ENCODE results near the gene AKAP1.
"Not testable (repeated sequence)": the region's sequence is repeated elsewhere in the genome, so short reads cannot be mapped to it uniquely, and the experiment has no call there.

AKAP1 gene

DNA sequence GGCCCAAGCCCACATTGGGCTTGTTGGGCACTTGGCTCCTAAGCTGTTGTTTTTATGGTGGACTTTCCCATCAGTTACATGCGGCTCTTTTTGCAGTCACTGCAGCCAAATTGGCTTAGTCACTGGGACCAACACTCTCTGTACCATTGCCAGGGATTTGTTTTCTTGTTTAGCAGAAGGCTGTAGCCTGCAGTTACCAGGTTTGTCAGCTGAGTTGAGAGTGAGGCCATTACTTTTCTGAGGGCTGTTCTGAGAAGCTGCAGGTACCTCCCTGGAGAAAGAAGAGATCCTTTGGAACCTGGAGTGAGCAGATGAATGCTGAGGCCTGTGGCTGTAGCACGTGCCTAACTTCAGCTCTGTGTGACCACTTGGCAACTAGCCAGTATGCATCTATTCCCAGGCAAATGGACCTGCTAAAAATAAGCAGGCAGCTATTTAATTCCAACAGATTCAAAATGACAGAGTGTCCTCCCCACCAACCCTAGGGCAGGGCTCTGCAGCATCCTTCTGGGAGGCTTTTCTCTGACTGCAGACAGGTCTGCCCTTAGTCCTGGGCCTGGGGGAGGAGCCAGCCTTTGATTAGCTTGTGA, 12.9 kb downstream of the AKAP1 start:
- H3K4me3 ChIP-seq (ENCODE audit: low read length) = no peak overlapping the region
- no peak for DNase-seq (ENCODE audit: low read depth, low spot score)

DNA sequence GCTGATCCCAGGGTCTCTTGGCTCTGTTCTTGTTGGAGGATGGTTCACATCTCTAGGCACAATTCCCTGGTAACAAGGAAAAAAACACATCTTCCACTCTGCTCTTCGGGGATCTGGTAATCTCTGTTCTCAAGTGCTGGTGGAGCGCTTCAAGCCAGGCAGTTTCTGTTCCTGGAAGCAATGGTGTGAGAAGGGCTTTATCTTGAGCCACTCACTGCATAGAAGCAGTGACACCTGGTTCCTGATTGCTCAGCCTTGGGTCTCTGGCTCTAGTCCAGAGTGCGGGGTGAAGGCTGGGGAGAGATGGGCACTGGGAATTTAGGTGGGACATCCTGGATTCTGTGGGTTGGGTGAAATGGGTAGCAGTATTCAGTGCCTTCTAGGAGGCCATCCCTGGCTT, 14.1 kb downstream of the AKAP1 start:
- no peak for DNase-seq (ENCODE audit: low read depth, low spot score)

DNA sequence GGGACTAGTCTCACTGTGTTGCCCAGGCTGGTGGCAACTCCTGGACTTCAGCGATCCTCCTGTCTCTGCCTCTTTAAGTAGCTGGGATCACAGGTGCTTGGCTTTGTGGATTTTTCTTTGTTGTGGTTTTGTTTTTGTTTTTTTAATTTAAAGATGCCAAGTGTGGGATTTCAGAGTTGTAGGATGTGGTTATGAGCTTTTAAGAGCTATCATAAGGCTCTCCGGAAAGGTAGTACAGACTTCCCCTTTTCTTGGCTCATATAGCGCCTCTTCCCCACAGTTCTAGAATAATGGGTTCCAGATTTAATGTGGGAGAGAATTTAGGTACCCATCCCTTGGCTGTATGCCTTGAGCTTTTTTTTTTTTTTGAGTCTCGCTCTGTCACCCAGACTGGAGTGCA, 17.1 kb downstream of the AKAP1 start:
- peak; percentile 74 for DNase-seq (ENCODE audit: low read depth, low spot score)
- H3K4me3 ChIP-seq (ENCODE audit: low read length) = no peak overlapping the region

More for the DNA sequence above, 14.1 kb downstream of the AKAP1 start:
- H3K4me3 ChIP-seq (ENCODE audit: low read length) = no peak overlapping the region

DNA sequence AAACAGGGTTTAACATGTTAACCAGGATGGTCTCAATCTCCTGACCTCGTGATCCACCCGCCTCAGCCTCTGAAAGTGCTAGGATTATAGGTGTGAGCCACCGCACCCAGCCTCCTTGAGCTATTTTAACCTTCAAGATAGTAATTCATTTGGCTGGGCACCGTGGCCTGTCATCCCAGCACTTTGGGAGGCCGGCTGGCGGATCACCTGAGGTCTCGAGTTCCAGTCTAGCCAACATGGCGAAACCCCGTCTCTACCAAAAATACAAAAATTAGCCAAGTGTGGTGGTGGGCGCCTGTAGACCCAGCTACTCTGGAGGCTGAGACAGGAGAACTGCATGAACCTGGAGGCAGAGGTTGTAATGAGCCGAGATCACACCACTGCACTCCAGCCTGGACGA, 17.6 kb downstream of the AKAP1 start:
- H3K4me3 ChIP-seq (ENCODE audit: low read length); DNase-seq (ENCODE audit: low read depth, low spot score): not testable (repeated sequence)

DNA sequence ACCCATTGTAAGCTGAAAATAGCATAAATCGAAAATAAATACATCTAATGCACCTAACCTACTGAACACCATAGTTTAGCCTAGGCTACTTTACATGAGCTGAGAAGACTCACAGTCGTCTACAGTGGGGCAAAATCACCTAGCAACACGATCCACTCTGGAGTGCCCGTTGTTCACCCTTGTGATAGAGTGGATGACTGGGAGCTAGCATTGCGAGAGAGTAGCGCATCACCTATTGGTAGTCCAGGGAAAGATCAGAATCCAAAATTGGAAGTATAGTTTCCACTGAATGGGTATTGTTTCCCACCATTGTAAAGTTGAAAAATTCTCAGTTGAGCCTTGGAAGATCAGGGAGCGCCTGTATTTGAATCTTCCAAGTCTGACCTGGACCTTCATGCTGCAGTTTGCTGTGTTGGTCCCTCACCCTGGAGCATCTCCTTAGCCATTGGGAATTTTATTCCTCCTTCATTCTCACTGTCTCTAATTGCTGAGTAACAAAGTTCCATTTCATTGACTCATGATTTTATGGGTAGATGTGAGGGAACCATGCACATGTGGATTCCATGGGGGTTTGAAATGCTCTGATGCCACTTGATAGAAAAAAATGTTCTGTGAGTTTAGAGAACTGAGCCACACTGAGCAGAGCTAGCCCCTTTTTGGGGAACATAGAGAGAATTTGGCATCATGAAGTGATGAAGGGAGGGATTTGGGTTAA, 19.6 kb downstream of the AKAP1 start:
- DNase-seq (ENCODE audit: low read depth, low spot score) = no peak
- H3K4me3 ChIP-seq (ENCODE audit: low read length) = no peak overlapping the region

DNA sequence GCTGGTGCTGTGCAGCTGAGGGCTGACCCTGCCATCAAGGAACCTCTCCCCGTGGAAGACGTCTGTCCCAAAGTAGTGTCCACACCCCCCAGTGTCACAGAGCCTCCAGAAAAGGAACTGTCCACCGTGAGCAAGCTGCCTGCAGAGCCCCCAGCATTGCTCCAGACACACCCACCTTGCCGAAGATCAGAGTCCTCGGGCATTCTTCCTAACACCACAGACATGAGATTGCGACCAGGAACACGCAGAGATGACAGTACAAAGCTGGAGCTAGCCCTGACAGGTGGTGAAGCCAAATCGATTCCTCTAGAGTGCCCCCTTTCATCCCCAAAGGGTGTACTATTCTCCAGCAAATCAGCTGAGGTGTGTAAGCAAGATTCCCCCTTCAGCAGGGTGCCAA, 20.5 kb downstream of the AKAP1 start:
- H3K4me3 ChIP-seq (ENCODE audit: low read length) = no peak overlapping the region
- DNase-seq (ENCODE audit: low read depth, low spot score) = no peak

DNA sequence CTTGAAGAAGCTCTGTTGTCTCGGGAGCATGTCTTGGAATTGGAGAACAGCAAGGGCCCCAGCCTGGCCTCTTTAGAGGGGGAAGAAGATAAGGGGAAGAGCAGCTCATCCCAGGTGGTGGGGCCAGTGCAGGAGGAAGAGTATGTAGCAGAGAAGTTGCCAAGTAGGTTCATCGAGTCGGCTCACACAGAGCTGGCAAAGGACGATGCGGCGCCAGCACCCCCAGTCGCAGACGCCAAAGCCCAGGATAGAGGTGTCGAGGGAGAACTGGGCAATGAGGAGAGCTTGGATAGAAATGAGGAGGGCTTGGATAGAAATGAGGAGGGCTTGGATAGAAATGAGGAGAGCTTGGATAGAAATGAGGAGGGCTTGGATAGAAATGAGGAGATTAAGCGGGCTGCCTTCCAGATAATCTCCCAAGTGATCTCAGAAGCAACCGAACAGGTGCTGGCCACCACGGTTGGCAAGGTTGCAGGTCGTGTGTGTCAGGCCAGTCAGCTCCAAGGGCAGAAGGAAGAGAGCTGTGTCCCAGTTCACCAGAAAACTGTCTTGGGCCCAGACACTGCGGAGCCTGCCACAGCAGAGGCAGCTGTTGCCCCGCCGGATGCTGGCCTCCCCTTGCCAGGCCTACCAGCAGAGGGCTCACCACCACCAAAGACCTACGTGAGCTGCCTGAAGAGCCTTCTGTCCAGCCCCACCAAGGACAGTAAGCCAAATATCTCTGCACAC, 21.2 kb downstream of the AKAP1 start:
- H3K4me3 ChIP-seq (ENCODE audit: low read length) = no peak overlapping the region
- no peak for DNase-seq (ENCODE audit: low read depth, low spot score)

DNA sequence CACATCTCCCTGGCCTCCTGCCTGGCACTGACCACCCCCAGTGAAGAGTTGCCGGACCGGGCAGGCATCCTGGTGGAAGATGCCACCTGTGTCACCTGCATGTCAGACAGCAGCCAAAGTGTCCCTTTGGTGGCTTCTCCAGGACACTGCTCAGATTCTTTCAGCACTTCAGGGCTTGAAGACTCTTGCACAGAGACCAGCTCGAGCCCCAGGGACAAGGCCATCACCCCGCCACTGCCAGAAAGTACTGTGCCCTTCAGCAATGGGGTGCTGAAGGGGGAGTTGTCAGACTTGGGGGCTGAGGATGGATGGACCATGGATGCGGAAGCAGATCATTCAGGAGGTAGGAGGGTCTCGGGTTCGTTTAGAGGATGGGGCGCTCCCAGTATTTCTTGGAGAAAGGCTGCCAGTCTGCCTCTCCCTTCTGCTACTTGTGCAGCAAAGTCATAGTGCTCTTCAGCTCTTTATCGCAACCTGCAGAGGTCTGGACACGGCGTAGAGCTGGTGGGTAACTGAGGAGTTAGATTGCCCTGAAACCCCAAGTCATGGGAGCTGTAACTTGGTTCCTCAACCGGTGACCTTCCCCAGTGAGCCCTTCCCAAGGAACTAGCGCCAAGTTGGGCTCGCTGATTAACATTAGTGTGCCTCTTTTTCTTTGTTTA, 21.9 kb downstream of the AKAP1 start:
- DNase-seq (ENCODE audit: low read depth, low spot score) = no peak

DNA sequence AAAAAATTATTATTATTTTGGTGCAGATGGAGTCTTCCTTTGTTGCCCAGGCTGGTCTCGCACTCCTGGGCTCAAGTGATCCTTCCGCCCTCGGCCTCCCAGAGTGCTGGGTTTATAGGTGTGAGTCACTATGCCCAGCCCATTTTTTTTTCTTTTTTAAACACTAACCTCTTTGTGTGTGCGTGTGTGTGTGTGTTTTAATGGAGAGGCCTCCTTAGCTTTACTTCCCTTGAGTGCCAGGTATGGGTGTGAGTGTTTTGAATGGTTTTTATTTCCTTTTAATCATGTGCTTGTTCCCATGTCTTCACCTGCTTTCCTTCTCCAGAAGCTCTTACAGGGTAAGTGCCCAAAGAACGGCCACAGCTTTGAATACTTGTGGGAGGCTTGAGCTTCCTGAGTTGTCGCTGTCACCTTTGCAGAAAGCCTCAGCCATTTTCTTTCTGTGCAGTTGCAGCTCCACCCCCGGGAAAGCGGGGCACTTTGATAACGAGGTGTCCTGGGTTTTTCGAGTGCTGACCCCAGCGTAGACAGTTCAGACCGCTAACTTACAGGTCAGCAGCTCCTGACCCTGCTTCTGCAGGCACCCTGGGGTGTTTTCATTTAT, 22.6 kb downstream of the AKAP1 start:
- no peak for DNase-seq (ENCODE audit: low read depth, low spot score)
- no peak overlapping the region for H3K4me3 ChIP-seq (ENCODE audit: low read length)

More for the DNA sequence above, 21.9 kb downstream of the AKAP1 start:
- H3K4me3 ChIP-seq (ENCODE audit: low read length) = no peak overlapping the region

DNA sequence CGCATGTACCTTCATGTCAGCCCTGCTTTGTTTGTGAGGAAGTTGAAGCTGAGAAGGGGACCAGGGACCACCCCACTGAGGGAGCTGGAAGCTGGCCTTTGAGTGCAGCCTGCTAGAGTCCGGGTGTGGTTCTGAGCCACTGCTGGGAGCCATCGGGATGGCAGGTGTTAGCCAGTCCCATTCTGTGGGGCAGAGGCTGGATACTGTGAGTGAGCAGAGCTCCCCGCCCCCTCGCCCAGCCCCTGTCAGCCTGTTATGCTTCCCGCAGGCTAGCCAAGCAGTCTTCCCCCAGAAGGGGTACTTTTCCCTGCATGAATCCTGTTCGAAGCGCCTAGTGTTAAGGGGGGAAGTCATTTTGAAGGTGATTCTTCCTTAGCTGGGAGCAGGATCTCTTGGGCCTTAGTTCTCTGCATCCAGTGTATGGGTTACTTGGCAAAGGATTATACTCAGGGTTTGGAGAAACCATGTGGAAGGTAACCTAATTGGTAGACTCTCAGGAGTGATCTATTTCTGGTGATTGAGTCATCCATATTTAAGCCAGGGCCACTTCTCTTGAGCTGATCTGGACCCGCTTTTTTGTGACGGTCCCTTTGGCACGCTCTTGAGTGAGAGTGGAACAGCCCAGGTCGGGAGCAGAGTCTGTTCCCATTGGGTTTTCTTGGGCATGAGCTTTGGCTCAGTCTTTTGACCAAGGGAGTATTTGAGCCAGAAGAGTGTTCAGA, 23.8 kb downstream of the AKAP1 start:
- H3K4me3 ChIP-seq (ENCODE audit: low read length) = no peak overlapping the region
- no peak for DNase-seq (ENCODE audit: low read depth, low spot score)

DNA sequence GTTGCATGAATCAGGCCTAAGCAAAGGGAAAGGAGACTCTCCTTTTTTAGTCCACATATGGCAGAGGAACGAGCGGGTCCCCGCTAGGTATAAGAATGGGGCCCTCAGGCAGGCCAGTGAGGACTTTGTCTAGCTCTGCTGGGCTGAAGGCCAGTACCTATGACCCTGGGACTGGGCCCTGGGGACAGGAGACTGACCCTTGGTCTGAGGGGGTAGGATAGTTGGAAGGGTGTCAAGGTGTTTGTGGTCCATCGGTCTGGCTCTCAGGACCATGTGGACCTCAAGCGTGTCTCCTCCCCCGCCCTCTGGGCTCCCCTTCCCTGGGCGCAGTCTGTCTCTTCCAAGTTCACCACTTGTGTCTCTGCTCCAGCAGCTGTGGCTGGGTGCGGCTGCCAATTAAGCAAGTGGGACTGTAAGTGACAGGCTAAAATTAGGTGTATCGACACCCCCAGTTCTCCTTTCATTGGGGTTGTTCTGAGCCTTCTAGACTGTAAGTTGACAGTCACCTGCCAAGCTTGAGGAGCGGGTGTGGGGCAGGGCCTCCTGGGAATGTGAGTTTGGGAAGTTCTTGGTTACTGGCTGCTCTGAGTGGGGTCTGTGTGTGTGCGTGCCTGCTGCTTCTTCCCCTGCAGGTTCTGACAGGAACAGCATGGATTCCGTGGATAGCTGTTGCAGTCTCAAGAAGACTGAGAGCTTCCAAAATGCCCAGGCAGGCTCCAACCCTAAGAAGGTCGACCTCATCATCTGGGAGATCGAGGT, 24.5 kb downstream of the AKAP1 start:
- H3K4me3 ChIP-seq (ENCODE audit: low read length) = no peak overlapping the region
- no peak for DNase-seq (ENCODE audit: low read depth, low spot score)

DNA sequence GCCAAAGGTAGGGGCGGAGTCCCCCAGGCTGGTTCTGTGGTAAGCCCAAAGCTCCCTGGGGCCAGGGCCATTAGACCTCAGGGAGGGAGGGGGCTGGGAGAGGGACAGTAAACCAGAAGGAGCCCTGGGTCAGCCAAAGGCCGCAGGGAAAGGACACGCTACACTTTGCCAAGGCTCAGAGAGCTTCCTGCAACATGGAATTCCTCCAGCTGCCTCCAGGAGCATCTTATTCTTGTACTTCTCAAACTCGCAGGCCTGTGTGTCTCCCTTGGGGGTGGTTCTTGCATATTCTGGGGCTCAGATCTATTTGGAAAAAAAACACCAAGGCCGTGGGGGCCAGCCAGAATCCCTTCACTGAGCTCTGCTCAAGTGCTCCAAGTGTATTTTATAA, 25.1 kb downstream of the AKAP1 start:
- DNase-seq (ENCODE audit: low read depth, low spot score) = no peak
- H3K4me3 ChIP-seq (ENCODE audit: low read length) = no peak overlapping the region

DNA sequence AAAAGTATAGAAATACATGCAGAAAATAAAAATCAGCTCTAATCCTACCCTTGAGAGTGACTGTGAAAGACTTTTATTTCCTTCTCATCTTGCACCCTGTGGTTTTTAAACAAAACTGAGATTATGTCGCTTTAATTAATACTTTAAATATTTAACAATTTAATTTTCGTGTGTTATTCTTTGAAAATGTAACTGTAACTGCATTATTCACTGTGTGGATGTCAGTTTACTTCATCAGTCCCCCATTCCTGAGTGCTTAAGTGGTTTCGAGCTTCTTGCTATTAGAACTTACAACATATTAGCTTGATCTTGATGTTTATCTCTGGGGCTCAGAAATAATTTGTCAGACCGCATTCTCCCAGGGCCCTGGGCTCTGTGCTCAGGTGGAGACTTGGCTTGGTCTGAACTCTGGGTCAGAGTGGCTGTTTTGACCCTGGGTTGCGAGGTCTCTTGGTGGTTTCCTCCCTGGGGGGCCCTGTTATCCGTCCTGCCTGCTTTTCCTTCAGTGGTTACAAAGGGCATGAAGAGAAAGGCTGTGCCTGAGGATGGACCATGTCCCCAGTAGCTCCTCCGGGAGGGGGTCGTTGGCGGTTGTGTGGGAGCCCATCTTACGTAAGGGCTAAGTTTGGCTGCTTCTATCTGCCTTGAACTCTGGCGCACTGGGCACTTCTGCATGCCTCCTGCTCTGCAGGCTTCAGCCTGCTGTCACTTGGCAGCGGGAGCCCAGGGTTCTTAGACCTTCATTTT, 25.7 kb downstream of the AKAP1 start:
- DNase-seq (ENCODE audit: low read depth, low spot score) = no peak
- no peak overlapping the region for H3K4me3 ChIP-seq (ENCODE audit: low read length)

DNA sequence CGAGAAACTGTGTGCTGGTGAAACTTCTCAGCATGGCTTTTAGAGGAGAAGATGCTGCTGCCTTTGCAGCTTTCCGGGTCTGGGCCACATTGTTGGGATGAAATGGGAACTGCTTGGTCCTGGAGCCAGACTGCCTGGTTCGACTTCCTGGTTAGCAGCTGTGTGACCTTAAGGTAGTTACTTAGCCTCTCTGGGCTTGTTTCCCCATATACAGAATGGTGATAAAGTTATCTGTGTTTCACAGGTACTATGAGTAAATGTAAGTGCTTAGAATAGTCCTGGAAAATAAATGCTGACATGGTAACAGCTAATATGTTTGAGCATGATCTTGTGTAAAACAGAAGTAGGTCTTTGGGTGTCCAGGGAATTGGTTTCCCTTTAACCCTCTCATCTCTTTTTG, 26.3 kb downstream of the AKAP1 start:
- no peak for DNase-seq (ENCODE audit: low read depth, low spot score)
- H3K4me3 ChIP-seq (ENCODE audit: low read length) = no peak overlapping the region

DNA sequence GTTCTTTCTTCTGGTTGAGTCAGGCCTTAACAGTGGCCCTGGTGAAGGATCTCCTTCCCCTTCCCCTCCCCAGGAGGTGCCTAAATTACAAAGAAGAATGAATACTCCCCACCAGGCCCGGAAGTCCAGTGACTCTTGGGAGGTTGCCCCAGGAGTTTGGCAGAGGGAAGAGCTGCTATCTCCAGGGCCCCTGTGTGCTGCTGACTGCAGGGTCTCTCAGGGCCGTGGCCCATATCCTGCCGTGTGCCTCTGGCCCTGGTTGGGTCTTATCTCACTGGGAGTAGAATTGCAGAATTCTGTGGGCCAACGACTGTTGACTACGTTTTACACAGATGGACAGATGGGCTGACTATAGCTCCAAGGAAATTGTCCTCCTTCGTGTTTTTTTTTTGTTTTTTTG, 28.0 kb downstream of the AKAP1 start:
- no peak for DNase-seq (ENCODE audit: low read depth, low spot score)
- H3K4me3 ChIP-seq (ENCODE audit: low read length) = no peak overlapping the region

DNA sequence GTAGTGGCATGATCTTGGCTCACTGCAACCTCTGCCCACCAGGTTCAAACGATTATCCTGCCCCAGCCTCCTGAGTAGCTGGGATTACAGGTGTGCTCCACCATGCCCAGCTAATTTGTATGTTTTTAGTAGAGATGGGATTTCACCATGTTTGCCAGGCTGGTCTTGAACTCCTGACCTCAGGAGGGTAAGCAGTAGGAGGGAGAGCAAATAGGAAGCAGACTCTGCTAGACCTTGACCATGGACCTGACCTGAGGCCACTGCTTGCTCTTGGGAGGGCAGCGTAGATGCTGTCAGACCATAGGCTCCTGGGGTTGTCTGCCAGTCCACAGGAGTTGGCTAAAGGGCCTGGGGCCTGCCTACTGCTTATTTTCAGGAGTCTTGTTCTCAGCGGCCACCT, 28.6 kb downstream of the AKAP1 start:
- no peak for DNase-seq (ENCODE audit: low read depth, low spot score)
- no peak overlapping the region for H3K4me3 ChIP-seq (ENCODE audit: low read length)

DNA sequence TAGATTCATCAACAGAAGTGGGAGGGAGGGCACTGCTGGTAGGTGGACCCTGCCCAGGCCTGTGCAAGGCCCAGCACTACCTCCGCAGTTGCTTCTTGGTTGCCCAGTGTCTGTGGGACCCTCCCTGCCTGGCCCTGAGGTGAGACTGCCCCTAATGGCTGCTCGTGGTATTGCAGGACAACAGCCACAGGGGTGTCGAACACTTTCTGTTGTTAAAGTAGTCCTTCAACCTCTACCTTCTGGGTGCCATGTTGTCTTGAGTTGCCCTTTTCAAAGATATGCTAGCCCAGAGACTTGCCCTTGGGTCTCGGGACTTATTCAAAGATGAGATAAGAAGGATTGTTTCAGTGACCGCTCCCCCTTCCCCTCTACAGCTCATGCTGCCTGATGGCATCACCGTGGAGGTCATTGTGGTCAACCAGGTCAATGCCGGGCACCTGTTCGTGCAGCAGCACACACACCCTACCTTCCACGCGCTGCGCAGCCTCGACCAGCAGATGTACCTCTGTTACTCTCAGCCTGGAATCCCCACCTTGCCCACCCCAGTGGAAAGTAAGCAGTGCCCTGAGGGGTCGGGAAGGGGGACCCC, 29.1 kb downstream of the AKAP1 start:
- H3K4me3 ChIP-seq (ENCODE audit: low read length) = no peak overlapping the region
- DNase-seq (ENCODE audit: low read depth, low spot score) = peak; percentile 20
